Adrenal gland (tissue), 5 donors: ENCODE results near the gene SDHAF3.

Experiments
- POLR2A ChIP-seq, 2 donors: fragments of 450-650 bp; IDR thresholded peaks; one replicate each; pipeline ENCODE4 v1.6.1; 2017; ENCODE audit warnings: antibody characterized with exemption in 2 of 2, mild to moderate bottlenecking in 2 of 2, moderate library complexity in 1 of 2
- TF ChIP-seq, protein P1 (sequence below), 6 experiments: fragments of 450-650 bp in 4 of 6; fragments of 200-600 bp in 2 of 6; sonication (generic) in 1 of 6; IDR thresholded peaks; 1 replicate in 5 of 6; 2 replicates in 1 of 6; pipeline versions ENCODE4 v1.5.1 to v1.8.0; 2016 to 2021; ENCODE audit warnings: antibody characterized with exemption in 6 of 6, mild to moderate bottlenecking in 2 of 6, moderate library complexity in 1 of 6
- donor health status: DM: no; HTN: no; CAD: no.

DNA sequence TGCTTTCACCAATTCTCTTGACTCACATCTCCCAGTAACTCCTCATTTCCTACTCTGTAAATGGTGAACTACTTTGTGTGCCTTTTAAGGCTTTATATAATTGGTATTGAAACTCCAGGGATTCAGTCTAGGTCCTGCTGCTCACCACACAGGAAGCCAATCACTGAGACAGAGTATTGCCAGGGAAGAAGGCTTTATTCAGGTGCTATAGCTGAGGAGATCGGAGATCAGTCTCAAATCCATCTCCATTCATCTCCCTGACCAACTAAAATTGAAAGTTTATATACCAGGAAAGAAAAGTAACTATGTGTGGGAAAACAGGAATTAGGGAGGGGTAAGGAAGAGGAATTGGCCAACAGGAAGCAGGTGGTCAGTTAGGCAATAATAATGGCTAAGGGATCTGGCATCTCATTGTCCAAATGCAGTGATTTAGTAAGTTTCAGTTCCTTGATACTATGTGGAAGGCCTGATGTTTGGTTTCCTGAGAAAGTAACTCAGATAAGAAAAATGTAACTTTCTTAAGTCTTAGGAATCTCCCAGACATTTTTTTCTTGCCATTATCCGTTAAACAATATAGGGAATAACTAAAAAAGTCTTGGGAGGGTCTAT, 10.2 kb upstream of the SDHAF3 start:
- TF ChIP-seq, protein P1, sequence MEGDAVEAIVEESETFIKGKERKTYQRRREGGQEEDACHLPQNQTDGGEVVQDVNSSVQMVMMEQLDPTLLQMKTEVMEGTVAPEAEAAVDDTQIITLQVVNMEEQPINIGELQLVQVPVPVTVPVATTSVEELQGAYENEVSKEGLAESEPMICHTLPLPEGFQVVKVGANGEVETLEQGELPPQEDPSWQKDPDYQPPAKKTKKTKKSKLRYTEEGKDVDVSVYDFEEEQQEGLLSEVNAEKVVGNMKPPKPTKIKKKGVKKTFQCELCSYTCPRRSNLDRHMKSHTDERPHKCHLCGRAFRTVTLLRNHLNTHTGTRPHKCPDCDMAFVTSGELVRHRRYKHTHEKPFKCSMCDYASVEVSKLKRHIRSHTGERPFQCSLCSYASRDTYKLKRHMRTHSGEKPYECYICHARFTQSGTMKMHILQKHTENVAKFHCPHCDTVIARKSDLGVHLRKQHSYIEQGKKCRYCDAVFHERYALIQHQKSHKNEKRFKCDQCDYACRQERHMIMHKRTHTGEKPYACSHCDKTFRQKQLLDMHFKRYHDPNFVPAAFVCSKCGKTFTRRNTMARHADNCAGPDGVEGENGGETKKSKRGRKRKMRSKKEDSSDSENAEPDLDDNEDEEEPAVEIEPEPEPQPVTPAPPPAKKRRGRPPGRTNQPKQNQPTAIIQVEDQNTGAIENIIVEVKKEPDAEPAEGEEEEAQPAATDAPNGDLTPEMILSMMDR (IDR thresholded peaks at IDR 0.05) = no peak
- no peak for TF ChIP-seq POLR2A (IDR thresholded peaks at IDR 0.05)
